ENCODE data around the gene SP140L.
"Not testable (repeated sequence)": the region's sequence is repeated elsewhere in the genome, so short reads cannot be mapped to it uniquely, and the experiment has no call there.

Gene SP140L

GRCh38 chr2:230384986-230385385 lies 58.0 kb downstream of the SP140L start:
- DNase-seq, result no peak

- no peak for DNase-seq
Observed at GRCh38 chr2:230394301-230394700, 67.3 kb downstream of the SP140L start.

DNA sequence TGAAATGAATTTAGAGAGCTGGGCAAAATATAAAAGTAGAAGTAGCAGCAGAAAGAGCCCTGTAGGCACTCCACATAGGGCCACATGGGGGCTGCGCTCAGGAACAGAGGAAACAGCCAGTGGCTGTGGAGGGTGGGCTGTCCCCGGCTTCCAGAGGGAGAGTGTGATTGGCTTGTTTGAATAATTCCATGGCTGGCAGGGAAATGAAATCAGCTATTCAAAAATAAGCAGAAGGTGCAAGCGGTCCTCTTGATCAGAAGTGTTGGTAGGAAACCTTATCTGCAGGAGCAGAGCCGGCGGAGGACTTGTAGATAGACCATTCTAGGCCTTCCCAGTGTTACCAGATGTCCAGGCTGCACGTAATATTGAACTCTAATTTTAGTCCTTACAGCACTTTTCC lies 71.7 kb downstream of the SP140L start:
- not testable (repeated sequence) for DNase-seq

DNA sequence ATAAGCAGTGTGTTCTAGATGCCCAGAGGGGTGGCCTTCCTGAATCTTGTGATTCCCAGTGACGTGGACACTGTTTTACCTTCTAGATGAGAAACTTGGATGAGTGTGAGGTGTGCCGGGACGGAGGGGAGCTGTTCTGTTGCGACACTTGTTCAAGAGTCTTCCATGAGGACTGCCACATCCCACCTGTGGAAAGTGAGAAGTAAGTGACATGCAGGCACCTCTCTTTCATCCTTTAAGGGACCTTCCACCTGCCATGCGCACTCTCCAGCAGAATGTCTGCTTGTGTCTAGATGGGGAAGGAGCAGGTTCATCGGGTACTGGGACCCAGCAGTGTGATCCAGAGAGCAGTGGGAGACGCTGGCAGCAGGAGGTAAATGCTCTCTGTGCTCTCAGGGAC lies 73.0 kb downstream of the SP140L start:
- DNase-seq, result no peak

DNA sequence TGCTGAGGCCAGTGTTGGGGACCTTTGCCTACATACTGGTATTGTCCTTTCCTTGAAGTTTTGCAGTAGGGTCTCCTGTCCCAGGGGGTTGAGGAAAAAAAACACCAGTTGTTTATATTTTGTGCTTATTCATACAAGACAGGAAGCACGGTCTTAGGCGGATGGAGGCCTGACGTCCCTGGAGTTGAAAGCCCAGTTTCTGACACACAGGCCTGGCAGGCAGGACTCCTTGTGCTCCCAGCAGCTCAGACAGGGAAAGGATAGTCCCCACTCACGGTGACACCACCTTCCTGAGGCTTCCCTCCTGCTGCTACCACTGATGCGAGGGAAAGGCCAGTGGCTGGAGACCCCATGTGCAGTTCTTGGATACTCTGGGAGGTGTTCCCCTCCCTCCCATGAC lies 73.5 kb downstream of the SP140L start:
- no peak for DNase-seq

DNA sequence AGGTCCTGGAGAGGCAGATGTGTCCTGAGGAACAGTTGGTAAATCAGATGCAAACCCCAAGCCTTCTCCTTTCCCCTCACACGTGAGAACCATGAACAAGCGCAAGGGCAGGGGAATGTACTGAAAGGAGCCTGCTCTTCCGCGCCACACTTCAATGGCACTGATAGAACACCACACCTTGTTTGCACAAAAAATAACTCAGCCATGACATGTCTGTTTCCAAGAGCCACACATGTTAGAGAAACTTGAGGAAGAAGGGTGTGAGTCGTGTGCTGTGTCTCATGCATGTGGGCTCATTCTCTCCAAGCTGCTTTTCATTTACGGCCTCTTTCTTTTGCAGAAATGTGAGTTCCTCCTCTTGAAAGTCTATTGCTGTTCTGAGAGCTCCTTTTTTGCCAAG lies 74.0 kb downstream of the SP140L start:
- not testable (repeated sequence) for DNase-seq

- no peak for DNase-seq
Observed at GRCh38 chr2:230403746-230404145, 76.8 kb downstream of the SP140L start.

GRCh38 chr2:230405824-230406223 lies 78.8 kb downstream of the SP140L start:
- no peak for DNase-seq

GRCh38 chr2:230408244-230408842 lies 81.3 kb downstream of the SP140L start:
- DNase-seq, result no peak

- not testable (repeated sequence) for DNase-seq
Observed at GRCh38 chr2:230409316-230409715, 82.3 kb downstream of the SP140L start.

DNA sequence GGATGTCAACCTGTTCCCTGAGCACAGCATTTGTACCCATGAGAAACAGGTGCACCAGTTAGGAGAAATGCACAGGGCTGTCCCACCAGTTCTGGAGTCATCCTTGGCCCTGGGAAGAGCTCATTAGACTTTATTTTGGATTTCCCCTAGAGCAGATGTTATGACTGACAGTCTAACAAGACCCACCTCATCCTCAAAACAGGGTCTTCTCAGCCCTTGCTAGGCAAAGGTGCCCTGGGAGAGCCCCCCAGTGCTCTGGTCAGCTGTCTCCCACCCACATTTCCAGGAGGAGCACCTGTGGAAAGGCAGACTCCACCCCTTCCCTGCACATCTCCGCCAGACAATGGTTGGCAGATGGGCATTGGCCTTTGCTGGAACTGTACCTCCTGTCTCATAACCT lies 83.3 kb downstream of the SP140L start:
- no peak for DNase-seq

GRCh38 chr2:230410861-230411569 lies 84.0 kb downstream of the SP140L start:
- no peak for DNase-seq

GRCh38 chr2:230411570-230412370 lies 84.8 kb downstream of the SP140L start:
- DNase-seq, result peak; percentile 27

- no peak for DNase-seq
Observed at GRCh38 chr2:230412371-230412711, 85.3 kb downstream of the SP140L start.

- DNase-seq, result no peak
Observed at GRCh38 chr2:230412846-230413245, 85.9 kb downstream of the SP140L start.

- no peak for DNase-seq
Observed at GRCh38 chr2:230413479-230413878, 86.5 kb downstream of the SP140L start.

GRCh38 chr2:230414302-230414701 lies 87.3 kb downstream of the SP140L start:
- DNase-seq, result no peak

DNA sequence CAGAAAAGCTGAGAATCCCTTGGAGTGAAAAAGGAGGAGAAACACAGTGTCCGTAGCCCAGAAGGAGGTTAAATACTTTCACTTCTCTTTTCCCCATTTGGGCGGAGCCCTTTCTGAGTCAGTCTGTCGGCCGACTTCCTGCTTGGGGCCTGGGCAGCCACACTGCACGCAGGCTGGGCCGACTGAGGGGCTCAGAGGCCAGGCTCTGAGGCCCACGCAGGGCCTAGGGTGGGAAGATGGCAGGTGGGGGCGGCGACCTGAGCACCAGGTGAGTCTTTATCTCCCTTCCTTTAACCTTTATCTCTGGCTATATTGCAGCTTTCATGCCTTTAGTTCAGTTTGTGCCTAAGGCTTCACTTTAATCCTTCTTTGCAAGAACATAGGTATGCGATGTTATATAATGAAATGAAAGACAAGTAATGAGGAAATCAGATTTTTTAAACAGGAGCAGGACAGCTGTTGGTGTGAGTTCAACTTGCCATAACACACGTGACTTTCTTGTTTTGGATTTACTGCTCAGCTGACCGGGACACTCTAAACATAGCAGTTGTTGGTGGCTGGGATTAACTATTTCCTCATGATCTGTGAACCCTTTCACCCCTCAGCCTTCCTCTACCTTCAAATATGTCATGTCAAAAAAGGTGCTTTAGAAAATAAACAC lies 89.2 kb downstream of the SP140L start, which contains the start of gene SP100:
TSS of gene SP100 (plus strand) at position 141 of the 661 bp plus-strand sequence. CDS start at position 237, 96 bp downstream.
- DNase-seq, result no peak

GRCh38 chr2:230417436-230417835 lies 90.4 kb downstream of the SP140L start:
- DNase-seq, result no peak

DNA sequence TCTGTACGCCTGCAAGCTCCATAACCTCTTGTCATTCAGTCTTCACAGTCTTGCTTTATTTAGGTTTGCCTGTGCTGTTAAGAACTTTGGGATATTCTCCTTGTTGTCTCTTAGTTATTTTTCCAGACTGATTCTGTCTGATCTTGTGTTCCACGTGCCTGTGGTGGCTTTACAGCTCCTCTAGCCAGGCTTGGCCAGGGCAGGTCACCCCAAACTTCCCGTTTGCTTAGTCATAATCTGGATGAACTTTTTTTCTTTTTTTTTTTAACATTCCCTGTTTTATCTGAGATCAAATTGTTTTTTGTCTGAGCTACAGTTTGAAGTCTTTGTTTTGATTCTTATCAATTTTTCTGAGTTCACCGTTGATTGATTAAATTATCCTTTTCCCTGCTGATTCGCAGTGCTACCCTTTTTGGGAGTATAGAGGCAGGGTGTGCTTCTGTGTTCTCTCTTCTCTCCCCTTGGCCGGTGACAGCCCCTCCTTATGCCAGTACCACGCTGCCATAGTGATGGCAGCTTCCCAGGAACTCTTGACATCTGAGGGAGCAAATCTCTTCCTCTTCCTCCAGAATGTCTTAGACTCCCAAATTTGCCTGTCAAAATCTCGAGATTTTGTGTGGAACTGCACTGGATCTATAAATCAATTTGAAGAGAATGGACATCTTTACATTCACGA lies 91.5 kb downstream of the SP140L start:
- no peak for DNase-seq

GRCh38 chr2:230419181-230419580 lies 92.2 kb downstream of the SP140L start:
- DNase-seq, result no peak

DNA sequence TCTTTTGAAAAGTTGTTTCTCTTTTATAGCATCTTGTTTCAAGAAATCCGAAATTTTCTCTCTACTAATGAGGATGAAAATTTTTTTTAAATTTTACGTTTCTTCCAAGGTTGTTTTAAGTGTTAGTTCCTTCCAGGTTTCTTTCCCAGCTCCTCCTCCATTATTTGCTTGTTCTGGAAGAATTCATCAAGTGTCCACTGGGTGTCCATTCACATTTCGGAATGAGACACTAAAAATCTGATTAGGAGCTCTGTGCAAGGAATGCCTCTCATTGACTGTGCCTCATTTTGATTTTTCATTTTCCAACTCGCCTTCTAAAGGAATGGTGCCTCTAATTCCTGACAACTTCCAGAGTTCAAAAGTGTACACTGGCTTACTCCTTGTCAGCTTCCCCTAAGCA lies 95.2 kb downstream of the SP140L start:
- DNase-seq, result no peak

Data from NCI-H2227 treated with DMSO at 0.1 percent for 48 hours (cell line).